HepG2 (cell line): ENCODE results near the gene PRKAR2B. TPM values are rescaled to one million over a fixed set of nuclear protein-coding genes. Genes with fewer than 3 reads are reported as not detected.
A peak's percentile ranks its signal among the peaks of the same experiment; 100 is the strongest.

Experiments
- ATAC-seq: fragments of 200-7000 bp; cut with Tn5 transposase; 3 replicates; pipeline ENCODE4 v1.9.1; 2020; ENCODE audit warnings: mild to moderate bottlenecking, moderate library complexity
- Bru-seq: library from RNA; stranded (reverse); fragments of 400-500 nt; gene quantifications from one replicate; lab custom pipeline; 2021; lab: Mats Ljungman, UMichigan
- BruChase-seq, 2 experiments: library from RNA; stranded (reverse); fragments of 400-500 nt; gene quantifications; one replicate each; lab custom pipeline; 2021; lab: Mats Ljungman, UMichigan
- BruUV-seq: library from RNA; stranded (reverse); fragments of 400-500 nt; replicated peaks from 2 replicates; lab custom pipeline; 2021; lab: Mats Ljungman, UMichigan
- CTCF ChIA-PET: fragments of 300-600 bp; formaldehyde crosslinking; extraction: SDS; loops from one replicate; lab custom pipeline; 2021; ENCODE audit warnings: low total read pairs, inconsistent platforms, low intra/inter-chr PET ratio; lab: Yijun Ruan, JAX
- POLR2A ChIA-PET: fragments of 350-600 bp; sonication (Branson Sonifier 250); formaldehyde crosslinking; loops from one replicate; lab custom pipeline; 2020; ENCODE audit warnings: antibody characterized with exemption, inconsistent platforms; lab: Yijun Ruan, JAX
- DNase-seq: peaks from one replicate; pipeline ENCODE4 v3.0.0-alpha.2; 2015; ENCODE audit warnings: low spot score
- FAIRE-seq: peaks from 3 replicates; lab custom pipeline; 2011; peaks lifted over from hg19 to GRCh38; lab: Jason Lieb, UNC
- H2AFZ ChIP-seq: one replicate; pipeline ENCODE4 v1.6.1; 2011; ENCODE audit warnings: low read length, inconsistent platforms
- H3K27ac ChIP-seq: fragments of 300-600 bp; 3 replicates; pipeline ENCODE4 v1.8.0; 2011; ENCODE audit warnings: mixed run types, mild to moderate bottlenecking, mixed read lengths, low read length, inconsistent platforms; ENCODE audit not compliant: insufficient read depth; ENCODE audit errors: extremely low read length
- H3K27me3 ChIP-seq, 2 experiments: fragments of 200-600 bp in 1 of 2; 2 replicates in 1 of 2; 3 replicates in 1 of 2; pipeline versions ENCODE4 v1.6.0 to v1.8.0; 2011; ENCODE audit warnings: low read length in 2 of 2, mild to moderate bottlenecking in 2 of 2, moderate library complexity in 2 of 2, inconsistent platforms in 1 of 2; ENCODE audit not compliant: insufficient read depth in 2 of 2, control insufficient read depth in 1 of 2
- H3K36me3 ChIP-seq, 2 experiments: fragments of 200-600 bp in 1 of 2; replicated peaks in 1 of 2; 2 replicates in 1 of 2; 3 replicates in 1 of 2; pipeline versions ENCODE4 v1.5.1 to v1.8.0; 2011; ENCODE audit warnings: low read length in 2 of 2, inconsistent platforms in 1 of 2; ENCODE audit not compliant: insufficient read depth in 2 of 2, control insufficient read depth in 1 of 2
- H3K4me1 ChIP-seq: 2 replicates; pipeline ENCODE4 v1.5.1; 2012; ENCODE audit warnings: low read length, inconsistent platforms; ENCODE audit not compliant: insufficient read depth
- H3K4me2 ChIP-seq: 2 replicates; pipeline ENCODE4 v1.6.0; 2011; ENCODE audit warnings: low read depth, low read length, inconsistent platforms
- H3K4me3 ChIP-seq, 3 experiments: fragments of 200-600 bp in 1 of 3; sonication (generic), shearing (Covaris generic) in 1 of 3; replicated peaks in 1 of 3; 2 replicates each; pipeline ENCODE4 v1.5.1; 2011 to 2016; ENCODE audit warnings: low read length in 3 of 3, inconsistent platforms in 2 of 3, low read depth in 2 of 3, mild to moderate bottlenecking in 2 of 3, control low read depth in 1 of 3, mixed read lengths in 1 of 3; ENCODE audit not compliant: insufficient read depth in 1 of 3
- H3K79me2 ChIP-seq: one replicate; pipeline ENCODE4 v1.6.1; 2011; ENCODE audit warnings: low read length, inconsistent platforms; ENCODE audit not compliant: insufficient read depth
- H3K9ac ChIP-seq: 2 replicates; pipeline ENCODE4 v1.6.0; 2011; ENCODE audit warnings: mild to moderate bottlenecking, low read depth, low read length, inconsistent platforms; ENCODE audit not compliant: insufficient read depth
- H3K9me3 ChIP-seq: 2 replicates; pipeline ENCODE4 v1.5.1; 2012; ENCODE audit warnings: mild to moderate bottlenecking, low read length
- H4K20me1 ChIP-seq: 2 replicates; pipeline ENCODE4 v1.6.0; 2011; ENCODE audit warnings: inconsistent platforms, mild to moderate bottlenecking, low read length, moderate library complexity; ENCODE audit not compliant: insufficient read depth
- AKNA ChIP-seq: sonication (generic); formaldehyde crosslinking; IDR thresholded peaks from 2 replicates; pipeline ENCODE4 v1.4.0; 2020; ENCODE audit warnings: missing genetic modification reagents, borderline replicate concordance
- MXI1 ChIP-seq: IDR thresholded peaks from 3 replicates; pipeline ENCODE4 v1.6.1; 2012; ENCODE audit warnings: low read depth, low read length, inconsistent platforms, borderline replicate concordance
- MYPOP ChIP-seq: sonication (generic); formaldehyde crosslinking; IDR thresholded peaks from 2 replicates; pipeline ENCODE4 v1.8.1; 2023; ENCODE audit warnings: mild to moderate bottlenecking, moderate library complexity, missing genetic modification reagents
- PATZ1 ChIP-seq: sonication (generic); formaldehyde crosslinking; IDR thresholded peaks from 2 replicates; pipeline ENCODE4 v1.4.0; 2020; ENCODE audit warnings: missing genetic modification reagents
- TCF7 ChIP-seq: sonication (generic); IDR thresholded peaks from 2 replicates; pipeline ENCODE4 v1.6.1; 2016; ENCODE audit warnings: antibody characterized with exemption, low read depth
- THAP7 ChIP-seq: sonication (generic); formaldehyde crosslinking; IDR thresholded peaks from 2 replicates; pipeline ENCODE4 v1.8.1; 2023; ENCODE audit warnings: mild to moderate bottlenecking, missing genetic modification reagents
- ZNF563 ChIP-seq: sonication (generic); formaldehyde crosslinking; IDR thresholded peaks from 2 replicates; pipeline ENCODE4 v1.8.0; 2022; ENCODE audit warnings: mild to moderate bottlenecking, moderate library complexity, missing genetic modification reagents
- WGBS: methylation state at CpG from one replicate; pipeline ENCODE4 v1.1.6; 2017; ENCODE audit warnings: low lambda C conversion rate; 5-methylcytosine and 5-hydroxymethylcytosine counted together
- in situ Hi-C: cut with HindIII; loops from 2 replicates; pipeline ENCODE4 v1.10.0; 2017; ENCODE audit warnings: low pct_unique_long_range_greater_than_20kb; ENCODE audit not compliant: extremely low pct_ligation_motif_present
- intact Hi-C: fragments of 100-400 bp; cut with micrococcal nuclease; formaldehyde crosslinking; loops from one replicate; pipeline ENCODE4 v1.10.0; 2022; ENCODE audit not compliant: unreplicated experiment
- long read RNA-seq, 2 experiments: library from RNA in 1 of 2; library from polyadenylated mRNA in 1 of 2; stranded (forward) in 1 of 2; unstranded in 1 of 2; transcript quantifications; one replicate each; pipeline ENCODE4 v2.0.0, GENCODE V29; 2019 to 2022
- polyA minus RNA-seq, 3 experiments: library from RNA; depleted of rRNA, polyadenylated mRNA; stranded (reverse); fragments of >200 nt; gene quantifications; 2 replicates each; pipeline ENCODE4 v1.2.3, GENCODE V29; 2011; ENCODE audit warnings: low replicate concordance in 1 of 3
- polyA plus RNA-seq, 8 experiments: library from polyadenylated mRNA; depleted of rRNA in 3 of 8; stranded (reverse) in 7 of 8; unstranded in 1 of 8; fragments of >200 nt; fragmentation: Illumina TruSeq in 4 of 8; extraction: Trizol in 4 of 8; gene quantifications; 2 replicates each; pipeline versions ENCODE4 v1.2.1 to v1.2.3, GENCODE V29; 2011 to 2016; ENCODE audit warnings: low read depth in 4 of 8, missing spikeins in 1 of 8, mixed read lengths in 1 of 8; ENCODE audit not compliant: insufficient read depth in 1 of 8
- total RNA-seq, 5 experiments: library from RNA; depleted of rRNA; stranded (reverse); fragments of >200 nt; fragmentation: Illumina TruSeq; extraction: Trizol; gene quantifications; 2 replicates each; pipeline ENCODE4 v1.2.3, GENCODE V29; 2016; ENCODE audit warnings: low read depth in 1 of 5

PRKAR2B gene
- not detected in 2 replicates for total RNA-seq (2016; rRNA removed; fragmentation: Illumina TruSeq; extraction: Trizol)
- total RNA-seq (2016; cell fraction: cytosol; rRNA removed; fragmentation: Illumina TruSeq; extraction: Trizol; ENCODE audit: low read depth), result not detected in 2 replicates
- total RNA-seq (2016; cell fraction: insoluble cytoplasmic fraction; rRNA removed; fragmentation: Illumina TruSeq; extraction: Trizol), result not detected in 2 replicates
- total RNA-seq (2016; cell fraction: membrane; rRNA removed; fragmentation: Illumina TruSeq; extraction: Trizol), result 0.09 TPM in 1 of 2 replicates, not detected in the other
- total RNA-seq (2016; cell fraction: nucleus; rRNA removed; fragmentation: Illumina TruSeq; extraction: Trizol), result not detected in 2 replicates
- 0.03 TPM in 1 of 2 replicates, not detected in the other for polyA plus RNA-seq (2011; rRNA removed)
- 0.01 TPM in 1 of 2 replicates, not detected in the other for polyA plus RNA-seq (2011; cell fraction: cytosol; rRNA removed)
- polyA plus RNA-seq (2011; cell fraction: nucleus; rRNA removed), result not detected in 2 replicates
- 0.03 TPM in 1 of 2 replicates, not detected in the other for polyA plus RNA-seq (2012)
- not detected in 2 replicates for polyA plus RNA-seq (2016; cell fraction: cytosol; fragmentation: Illumina TruSeq; extraction: Trizol; ENCODE audit: low read depth)
- polyA plus RNA-seq (2016; cell fraction: insoluble cytoplasmic fraction; fragmentation: Illumina TruSeq; extraction: Trizol; ENCODE audit: low read depth), result 0.10 TPM in 1 of 2 replicates, not detected in the other
- polyA plus RNA-seq (2016; cell fraction: membrane; fragmentation: Illumina TruSeq; extraction: Trizol; ENCODE audit: low read depth), result 0.05 TPM in 1 of 2 replicates, not detected in the other
- not detected in 2 replicates for polyA plus RNA-seq (2016; cell fraction: nucleus; fragmentation: Illumina TruSeq; extraction: Trizol; ENCODE audit: insufficient read depth, low read depth)
- 0.14 and 0.68 TPM in 2 replicates for polyA minus RNA-seq (2011; rRNA and poly(A)+ RNA removed; ENCODE audit: low replicate concordance)
- polyA minus RNA-seq (2011; cell fraction: cytosol; rRNA and poly(A)+ RNA removed), result 0.20 TPM in 1 of 2 replicates, not detected in the other
- polyA minus RNA-seq (2011; cell fraction: nucleus; rRNA and poly(A)+ RNA removed), result 0.13 TPM in 1 of 2 replicates, not detected in the other
- Bru-seq, nascent RNA, result percentile 5 among the genes with signal in this experiment
- BruChase-seq, experiment 1, labeled RNA remaining after a 6-hour chase, result percentile 3 among the genes with signal in this experiment
- BruChase-seq, experiment 2, labeled RNA remaining after a 2-hour chase, result percentile 3 among the genes with signal in this experiment
- long read RNA-seq, experiment 1, result 0 reads
- long read RNA-seq, experiment 2, result 0 reads

- Histone ChIP-seq H3K4me3 (peak within 1 kb of the TSS; percentile 30 to 70 (median 46); a peak in 4 of 6 replicates), H2AFZ (no peak within 1 kb of the TSS), H3K27ac (no peak within 1 kb of the TSS), H3K4me2 (peak within 1 kb of the TSS; percentile 76), H3K4me1 (peaks cover 9% of the 10 kb centered on the region), H3K9me3 (no peaks in the 10 kb centered on the region), H3K79me2 (no peaks in the 10 kb centered on the region), H3K9ac (no peak within 1 kb of the TSS), H3K36me3 (no peaks in the 10 kb centered on the region), H4K20me1 (no peaks in the 10 kb centered on the region), H3K27me3 (peaks cover 3 to 33% of the 10 kb centered on the region in 2 experiments; a peak in 4 of 5 replicates)
- ChIA-PET POLR2A (no interaction called here), CTCF (no interaction called here)
- FAIRE-seq (no peak), DNase-seq (peak; percentile 32), ATAC-seq (peak; percentile 96)
- in situ Hi-C loops (no loop called here), intact Hi-C loops (no loop called here)
- WGBS, result 2% methylated on average over 24 of the region's 110 CpGs
- BruUV-seq, result no TSS peak
- TF ChIP-seq TCF7, result no peak
- TF ChIP-seq AKNA (CRISPR knock-in tag), result no peak
- TF ChIP-seq THAP7 (CRISPR knock-in tag), result no peak
- TF ChIP-seq MXI1, result peak; percentile 65; the same call in 1 of the 3 replicates
- TF ChIP-seq PATZ1 (CRISPR knock-in tag), result peak; percentile 69; the same call in 1 of the 2 replicates
- 0 out of 2 replicates have a peak, but pooled peaks have one; percentile 66 for TF ChIP-seq MYPOP (CRISPR knock-in tag)
- no peak for TF ChIP-seq ZNF563 (CRISPR knock-in tag)
These were observed at the start of gene PRKAR2B for GRCh38 chr7:107044347-107045194. Gene PRKAR2B (plus strand): TSS chr7:107044705. CDS start chr7:107044908, 203 bp downstream.
